ENCODE results near the gene DYNLRB2. TPM values are rescaled to one million over a fixed set of nuclear protein-coding genes. Genes with fewer than 3 reads are reported as not detected.

The DYNLRB2 gene
- total RNA-seq, result under 1 TPM in 1 of 2 experiments, not detected in 1; 0.31 TPM
- 0.39 TPM for polyA plus RNA-seq (2013, experiment 1 of 2)
- polyA plus RNA-seq (2013, experiment 2 of 2), result 0.24 TPM
- 0 to 1.2 (median 0.13) reads per million in 172 experiments for total RNA-seq

DNA sequence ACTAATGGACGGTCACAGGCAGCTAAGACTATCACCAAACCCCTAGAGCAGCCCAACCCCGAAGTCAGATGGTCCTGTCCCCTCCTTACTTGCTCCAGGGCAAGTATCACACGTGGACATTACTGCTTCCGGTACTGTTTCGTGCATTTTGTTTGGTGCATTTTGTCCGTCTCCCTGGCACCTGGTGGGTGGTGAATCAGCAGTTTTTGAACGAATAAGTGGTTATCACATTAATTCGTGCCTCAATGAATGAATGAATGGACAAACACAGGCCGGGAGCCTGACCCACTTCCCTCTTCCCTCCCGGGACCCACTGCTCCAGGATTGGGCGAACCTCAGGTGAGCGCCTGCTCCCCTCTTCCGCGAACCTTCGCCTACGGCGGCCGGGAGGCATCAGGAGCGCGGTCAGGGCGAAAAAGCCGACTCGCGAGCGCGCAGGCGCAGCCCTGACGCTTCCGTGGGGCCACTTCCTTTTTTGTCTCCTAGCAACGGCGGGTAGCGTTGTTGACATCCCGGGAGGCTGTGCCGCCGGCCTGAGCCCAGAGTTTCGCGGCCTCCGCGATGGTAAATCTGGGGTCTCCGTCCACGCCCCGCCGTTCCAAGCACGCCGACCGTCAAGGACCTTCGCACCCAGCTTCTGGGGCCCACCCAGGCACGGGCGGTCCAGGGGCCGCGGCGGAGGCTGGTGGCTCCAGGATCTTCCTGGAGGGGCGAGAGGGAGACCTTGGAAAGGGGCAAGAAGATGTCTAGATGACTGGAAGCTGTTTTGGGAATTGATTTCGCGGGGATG is at the start of gene DYNLRB2:
Gene DYNLRB2 (plus strand): TSS at position 478 of the 790 bp plus-strand sequence. CDS start 84 bp downstream, at position 562.
- no peaks in the 10 kb centered on the region for H3K9me3 ChIP-seq (ENCODE audit: control insufficient read depth in 1 of 2, insufficient read depth in 1 of 2, low read length in 2 of 2)
- Mint-ChIP-seq H3K4me1 (ENCODE audit: low read depth) (peaks cover 17% of the 10 kb centered on the region), H3K27me3 (peaks cover 4% of the 10 kb centered on the region), H3K36me3 (ENCODE audit: low read depth) (peaks cover 10% of the 10 kb centered on the region), H3K4me3 (peak within 1 kb of the TSS; percentile 93), H3K27ac (peak within 1 kb of the TSS; percentile 94), H3K9me3 (no peaks in the 10 kb centered on the region)
- ATAC-seq (ENCODE audit: poor library complexity) (peak; percentile 91), DNase-seq (peak; percentile 85 to 97 (median 89))
- peak within 1 kb of the TSS; percentile 62 for H3K4me3 ChIP-seq (ENCODE audit: low read length)
- ChIA-PET POLR2A (interaction anchor here (1.7 kb wide), 1 partner anchor 39 kb away, joined by 5 read pairs; no protein-coding TSS in a partner anchor), CTCF (no interaction called here)
- TF ChIP-seq, protein P1, sequence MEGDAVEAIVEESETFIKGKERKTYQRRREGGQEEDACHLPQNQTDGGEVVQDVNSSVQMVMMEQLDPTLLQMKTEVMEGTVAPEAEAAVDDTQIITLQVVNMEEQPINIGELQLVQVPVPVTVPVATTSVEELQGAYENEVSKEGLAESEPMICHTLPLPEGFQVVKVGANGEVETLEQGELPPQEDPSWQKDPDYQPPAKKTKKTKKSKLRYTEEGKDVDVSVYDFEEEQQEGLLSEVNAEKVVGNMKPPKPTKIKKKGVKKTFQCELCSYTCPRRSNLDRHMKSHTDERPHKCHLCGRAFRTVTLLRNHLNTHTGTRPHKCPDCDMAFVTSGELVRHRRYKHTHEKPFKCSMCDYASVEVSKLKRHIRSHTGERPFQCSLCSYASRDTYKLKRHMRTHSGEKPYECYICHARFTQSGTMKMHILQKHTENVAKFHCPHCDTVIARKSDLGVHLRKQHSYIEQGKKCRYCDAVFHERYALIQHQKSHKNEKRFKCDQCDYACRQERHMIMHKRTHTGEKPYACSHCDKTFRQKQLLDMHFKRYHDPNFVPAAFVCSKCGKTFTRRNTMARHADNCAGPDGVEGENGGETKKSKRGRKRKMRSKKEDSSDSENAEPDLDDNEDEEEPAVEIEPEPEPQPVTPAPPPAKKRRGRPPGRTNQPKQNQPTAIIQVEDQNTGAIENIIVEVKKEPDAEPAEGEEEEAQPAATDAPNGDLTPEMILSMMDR (IDR thresholded peaks at IDR 0.05), result no peak
- H3K27me3 ChIP-seq (ENCODE audit: control insufficient read depth in 1 of 2, insufficient read depth in 2 of 2, low read length in 2 of 2), result no peaks in the 10 kb centered on the region
- intact Hi-C loops (cut with DNase I, micrococcal nuclease), result loop anchor here in 1 of 2 experiments (5.0 to 10.0 kb wide), 4 partner anchors 262 to 904 kb away; partner anchors contain the start of genes CDYL2, CENPN, CMC2 and CMIP
- H3K27ac ChIP-seq (ENCODE audit: low read depth in 1 of 2, low read length in 2 of 2), result peak within 1 kb of the TSS; percentile 36 to 62
- no peaks in the 10 kb centered on the region for H3K36me3 ChIP-seq (ENCODE audit: insufficient read depth, low read length)
- peaks cover 11% of the 10 kb centered on the region for H3K4me1 ChIP-seq (ENCODE audit: insufficient read depth, low read length)

DNA sequence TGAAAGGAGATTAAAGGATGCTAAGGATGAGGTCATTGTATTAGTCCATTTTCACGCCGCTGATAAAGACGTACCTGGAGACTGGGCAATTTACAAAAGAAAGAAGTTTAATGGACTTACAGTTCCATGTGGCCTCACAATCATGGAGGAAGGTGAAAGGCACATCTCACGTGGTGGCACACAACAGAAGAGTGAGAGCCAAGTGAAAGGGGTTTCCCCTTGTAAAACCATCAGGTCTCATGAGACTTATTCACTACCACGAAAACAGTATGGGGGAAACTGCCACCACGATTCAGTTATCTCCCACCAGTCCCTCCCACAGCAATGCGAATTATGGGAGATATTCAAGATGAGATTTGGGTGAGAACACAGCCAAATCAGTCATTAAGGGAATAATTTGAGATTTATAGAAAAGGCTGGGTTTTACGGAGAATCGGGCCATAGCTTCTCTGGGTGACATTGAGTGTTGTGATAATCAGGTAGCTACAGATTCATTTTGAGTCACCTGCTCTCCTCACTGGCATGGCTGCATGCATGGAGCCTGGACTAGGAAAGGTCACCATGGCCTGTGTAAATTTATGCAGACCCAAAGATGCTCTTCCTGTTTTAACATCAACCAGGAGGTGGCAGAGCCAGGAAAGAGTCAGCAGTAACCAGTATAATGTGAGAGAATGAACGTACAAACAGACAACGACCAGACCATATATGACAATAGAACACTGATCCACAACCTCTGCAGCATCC is 40.5 kb upstream of the DYNLRB2 start:
- H3K27ac ChIP-seq (ENCODE audit: low read depth in 1 of 2, low read length in 2 of 2), result no peak overlapping the region
- peaks cover 9% of the 10 kb centered on the region for H3K4me1 Mint-ChIP-seq (ENCODE audit: low read depth)
- no peak overlapping the region for H3K4me3 ChIP-seq (ENCODE audit: low read length)
- ATAC-seq (ENCODE audit: poor library complexity) (no peak), DNase-seq (peak in 3 of 14 experiments; percentile 13 to 22 (median 21))
- no peak overlapping the region for H3K27ac Mint-ChIP-seq
- H3K27me3 Mint-ChIP-seq, result peaks cover 4% of the 10 kb centered on the region
- intact Hi-C loops (cut with DNase I, micrococcal nuclease), result no loop called here
- H3K36me3 Mint-ChIP-seq (ENCODE audit: low read depth), result no peaks in the 10 kb centered on the region
- H3K9me3 ChIP-seq (ENCODE audit: control insufficient read depth in 1 of 2, insufficient read depth in 1 of 2, low read length in 2 of 2), result no peaks in the 10 kb centered on the region
- no peaks in the 10 kb centered on the region for H3K9me3 Mint-ChIP-seq
- no peaks in the 10 kb centered on the region for H3K4me1 ChIP-seq (ENCODE audit: insufficient read depth, low read length)
- H3K27me3 ChIP-seq (ENCODE audit: control insufficient read depth in 1 of 2, insufficient read depth in 2 of 2, low read length in 2 of 2), result no peaks in the 10 kb centered on the region
- ChIA-PET CTCF (interaction anchor here (0.8 to 1.5 kb wide), 2 partner anchors 26 kb away, joined by 3 to 4 read pairs; no protein-coding TSS in a partner anchor), POLR2A (interaction anchor here (0.6 kb wide), 1 partner anchor 78 kb away, joined by 3 read pairs; no protein-coding TSS in a partner anchor)
- no peak overlapping the region for H3K4me3 Mint-ChIP-seq
- no peaks in the 10 kb centered on the region for H3K36me3 ChIP-seq (ENCODE audit: insufficient read depth, low read length)
- TF ChIP-seq, protein P1 (IDR thresholded peaks at IDR 0.05), result no peak

- H3K27ac Mint-ChIP-seq, result no peak overlapping the region
- TF ChIP-seq, protein P1 (IDR thresholded peaks at IDR 0.05), result no peak
- H3K4me3 Mint-ChIP-seq, result no peak overlapping the region
- intact Hi-C loops (cut with DNase I, micrococcal nuclease), result no loop called here
- H3K36me3 ChIP-seq (ENCODE audit: insufficient read depth, low read length), result no peaks in the 10 kb centered on the region
- H3K27me3 Mint-ChIP-seq, result peaks cover 4% of the 10 kb centered on the region
- no peaks in the 10 kb centered on the region for H3K4me1 ChIP-seq (ENCODE audit: insufficient read depth, low read length)
- no peaks in the 10 kb centered on the region for H3K27me3 ChIP-seq (ENCODE audit: control insufficient read depth in 1 of 2, insufficient read depth in 2 of 2, low read length in 2 of 2)
- ChIA-PET CTCF (interaction anchor here (0.8 kb wide), 1 partner anchor 26 kb away, joined by 3 read pairs; no protein-coding TSS in a partner anchor), POLR2A (interaction anchor here (0.6 kb wide), 1 partner anchor 845 kb away, joined by 3 read pairs; no protein-coding TSS in a partner anchor)
- no peak for ATAC-seq (ENCODE audit: poor library complexity)
- H3K27ac ChIP-seq (ENCODE audit: low read depth in 1 of 2, low read length in 2 of 2), result no peak overlapping the region
- H3K9me3 ChIP-seq (ENCODE audit: control insufficient read depth in 1 of 2, insufficient read depth in 1 of 2, low read length in 2 of 2), result no peaks in the 10 kb centered on the region
- H3K4me3 ChIP-seq (ENCODE audit: low read length), result no peak overlapping the region
- H3K9me3 Mint-ChIP-seq, result no peaks in the 10 kb centered on the region
- peaks cover 9% of the 10 kb centered on the region for H3K4me1 Mint-ChIP-seq (ENCODE audit: low read depth)
- H3K36me3 Mint-ChIP-seq (ENCODE audit: low read depth), result no peaks in the 10 kb centered on the region
- DNase-seq, result no peak
Observed at GRCh38 chr16:80500961-80501525, 39.8 kb upstream of the DYNLRB2 start.
